B cell (primary cell): Measurements from ENCODE around the gene XYLT1. TPM values are rescaled to one million over a fixed set of nuclear protein-coding genes. Genes with fewer than 3 reads are reported as not detected.

ENCODE experiments used
- ATAC-seq: fragments of 200-7000 bp; cut with Tn5 transposase; one replicate; pipeline ENCODE4 v1.10.0; 2021; ENCODE audit warnings: low read depth, mild to moderate bottlenecking, moderate number of reproducible peaks, moderate library complexity
- CTCF ChIA-PET: fragments of 350-600 bp; sonication (Branson Sonifier 250); formaldehyde crosslinking; loops from one replicate; lab custom pipeline; 2021; ENCODE audit warnings: antibody characterized with exemption, inconsistent platforms; lab: Charles Lee
- POLR2A ChIA-PET: fragments of 350-600 bp; sonication (Branson Sonifier 250); formaldehyde crosslinking; loops from one replicate; lab custom pipeline; 2021; ENCODE audit warnings: antibody characterized with exemption; lab: Charles Lee
- DNase-seq: peaks from one replicate; pipeline ENCODE4 v3.0.0; 2013
- H2AFZ ChIP-seq: 2 replicates; pipeline ENCODE4 v1.6.1; 2012; ENCODE audit warnings: mild to moderate bottlenecking, low read depth, low read length; ENCODE audit not compliant: insufficient read depth, poor library complexity, severe bottlenecking
- H3K27ac ChIP-seq, 2 donors: 1 replicate in 1 of 2; 2 replicates in 1 of 2; pipeline ENCODE4 v1.5.1; 2012 to 2013; ENCODE audit warnings: low read length in 2 of 2, mild to moderate bottlenecking in 2 of 2, moderate library complexity in 1 of 2
- H3K27me3 ChIP-seq, 4 experiments: fragments of 200-600 bp in 1 of 4; sonication (generic) in 1 of 4; replicated peaks in 1 of 4; 1 replicate in 2 of 4; 2 replicates in 2 of 4; pipeline versions ENCODE4 v1.6.1 to v1.7.0; 2013 to 2016; ENCODE audit warnings: low read length in 3 of 4, mild to moderate bottlenecking in 2 of 4, mixed read lengths in 1 of 4, moderate library complexity in 1 of 4; ENCODE audit not compliant: insufficient read depth in 4 of 4, control insufficient read depth in 3 of 4; ENCODE audit errors: control extremely low read depth in 1 of 4
- H3K36me3 ChIP-seq, 2 experiments: replicated peaks in 1 of 2; 1 replicate in 1 of 2; 2 replicates in 1 of 2; pipeline versions ENCODE4 v1.6.1 to v1.7.1; 2013; ENCODE audit warnings: low read length in 1 of 2; ENCODE audit not compliant: insufficient read depth in 2 of 2, control insufficient read depth in 1 of 2; ENCODE audit errors: control extremely low read depth in 1 of 2, extremely low read depth in 1 of 2
- H3K4me1 ChIP-seq, 2 donors: fragments of 200-600 bp in 1 of 2; sonication (generic) in 1 of 2; 1 replicate in 1 of 2; 2 replicates in 1 of 2; pipeline versions ENCODE4 v1.5.1 to v1.6.1; 2013 to 2017; ENCODE audit warnings: low read length in 2 of 2; ENCODE audit not compliant: control insufficient read depth in 2 of 2, insufficient read depth in 2 of 2
- H3K4me2 ChIP-seq: replicated peaks from 2 replicates; pipeline ENCODE3; 2012; ENCODE audit warnings: mild to moderate bottlenecking, low read depth, low read length; ENCODE audit not compliant: poor library complexity, severe bottlenecking
- H3K4me3 ChIP-seq, 5 experiments: fragments of 200-600 bp in 1 of 5; sonication (generic) in 1 of 5; 1 replicate in 3 of 5; 2 replicates in 2 of 5; pipeline versions ENCODE4 v1.5.1 to v1.7.0; 2011 to 2016; ENCODE audit warnings: low read length in 4 of 5, mild to moderate bottlenecking in 4 of 5, low read depth in 2 of 5, control low read depth in 1 of 5, moderate library complexity in 1 of 5; ENCODE audit not compliant: insufficient read depth in 1 of 5; ENCODE audit errors: control extremely low read depth in 1 of 5, extremely low read depth in 1 of 5
- H3K79me2 ChIP-seq: fragments of 200-600 bp; sonication (generic); one replicate; pipeline ENCODE4 v1.6.0; 2016; ENCODE audit warnings: low read length; ENCODE audit not compliant: control insufficient read depth, insufficient read depth
- H3K9ac ChIP-seq: fragments of 200-600 bp; sonication (generic); 2 replicates; pipeline ENCODE4 v1.6.1; 2017; ENCODE audit warnings: mild to moderate bottlenecking, low read length, moderate library complexity
- H3K9me3 ChIP-seq, 3 donors: one replicate each; pipeline versions ENCODE4 v1.6.1 to v1.7.1; 2013; ENCODE audit warnings: low read length in 2 of 3; ENCODE audit not compliant: control insufficient read depth in 2 of 3, insufficient read depth in 1 of 3; ENCODE audit errors: control extremely low read depth in 1 of 3
- H4K20me1 ChIP-seq: 2 replicates; pipeline ENCODE4 v1.6.0; 2012; ENCODE audit warnings: mild to moderate bottlenecking, low read length; ENCODE audit not compliant: insufficient read depth, control insufficient read depth, poor library complexity, severe bottlenecking
- H3K27ac Mint-ChIP-seq: one replicate; pipeline ENCODE4 v1.8.0; 2021; ENCODE audit warnings: mixed read lengths
- H3K27me3 Mint-ChIP-seq: one replicate; pipeline ENCODE4 v1.8.0; 2021; ENCODE audit warnings: mixed read lengths
- H3K4me1 Mint-ChIP-seq: one replicate; pipeline ENCODE4 v1.8.0; 2021; ENCODE audit warnings: mixed read lengths
- H3K4me3 Mint-ChIP-seq: one replicate; pipeline ENCODE4 v1.8.0; 2021; ENCODE audit warnings: mixed read lengths
- H3K9me3 Mint-ChIP-seq: one replicate; pipeline ENCODE4 v1.8.0; 2022; ENCODE audit warnings: mixed read lengths; ENCODE audit not compliant: insufficient read depth
- EZH2 ChIP-seq: IDR thresholded peaks from 2 replicates; pipeline ENCODE4 v1.6.1; 2012; ENCODE audit warnings: borderline replicate concordance, low read depth, mild to moderate bottlenecking, moderate library complexity, low read length; ENCODE audit not compliant: insufficient read depth, poor library complexity, severe bottlenecking
- WGBS: methylation state at CpG from one replicate; pipeline ENCODE4 v1.1.5; 2013; ENCODE audit warnings: missing lambda C conversion rate; ENCODE audit not compliant: insufficient coverage; 5-methylcytosine and 5-hydroxymethylcytosine counted together
- intact Hi-C: fragments of 100-400 bp; cut with micrococcal nuclease; formaldehyde crosslinking; loops from one replicate; pipeline ENCODE4 v1.10.0; 2022
- polyA plus RNA-seq: library from polyadenylated mRNA; depleted of rRNA; stranded (reverse); fragments of >200 nt; gene quantifications from 2 replicates; pipeline ENCODE4 v1.2.3, GENCODE V29; 2012
- total RNA-seq, 2 donors: library from RNA; stranded (reverse); fragments of 120-200 nt in 1 of 2; gene quantifications; 1 replicate in 1 of 2; 2 replicates in 1 of 2; pipeline versions ENCODE4 v1.2.3 to v1.2.4, GENCODE V29; 2013 to 2022
- TF ChIP-seq, protein P1 (sequence below): fragments of 200-600 bp; IDR thresholded peaks from one replicate; pipeline ENCODE4 v1.8.0; 2022; ENCODE audit warnings: antibody characterized with exemption, mild to moderate bottlenecking

The XYLT1 gene
- total and polyA plus RNA-seq, 2 donors (not counting 1 experiment from before 2014, with no cell fraction given), result 8.7 to 59.6 TPM

DNA sequence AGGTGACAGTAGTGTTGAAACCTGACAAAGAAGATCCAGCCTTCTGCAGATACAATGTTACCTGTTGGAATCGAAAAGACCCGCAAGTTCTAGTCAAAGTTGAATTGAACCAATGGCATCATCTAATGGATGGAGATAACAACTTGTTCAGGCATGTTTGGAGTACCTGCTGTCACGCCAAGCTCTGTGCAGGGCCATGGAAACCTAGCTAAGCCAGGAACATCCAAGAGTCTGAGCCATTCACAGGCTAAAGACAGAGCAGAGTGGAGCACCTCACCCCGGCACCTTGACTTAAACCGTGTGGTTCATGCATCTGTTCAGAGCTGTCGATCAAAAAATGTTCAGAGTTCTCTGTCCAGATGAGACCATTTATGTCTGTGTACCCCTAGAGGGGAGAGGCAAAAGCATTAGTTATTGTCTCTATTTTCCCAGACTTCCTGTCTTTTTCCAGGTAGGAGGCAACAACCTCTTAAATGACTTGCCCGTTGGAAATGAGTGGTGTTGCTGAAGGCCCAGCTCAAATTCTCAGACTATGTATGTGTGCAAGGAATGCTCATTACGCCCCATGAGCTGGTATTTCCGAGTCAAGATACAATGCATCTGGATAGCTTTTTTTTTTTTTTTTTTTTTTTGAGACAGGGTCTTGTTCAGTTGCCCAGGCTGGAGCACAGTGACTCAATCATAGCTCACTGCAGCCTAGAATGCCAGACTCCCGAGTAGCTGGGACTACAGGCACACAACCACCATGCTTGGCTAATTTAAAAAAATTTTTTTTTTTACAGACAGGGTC, 44.9 kb upstream of the XYLT1 start:
- Histone ChIP-seq H3K9me3 (no peaks in the 10 kb centered on the region), H2AFZ (no peak overlapping the region), H3K9ac (no peak overlapping the region), H3K4me3 (no peak overlapping the region), H3K36me3 (no peaks in the 10 kb centered on the region), H4K20me1 (no peaks in the 10 kb centered on the region), H3K27ac (no peak overlapping the region), H3K27me3 (peaks cover 0 to 4% (median 0%) of the 10 kb centered on the region in 4 experiments), H3K79me2 (no peaks in the 10 kb centered on the region), H3K4me1 (no peaks in the 10 kb centered on the region), H3K4me2 (no peak overlapping the region)
- Mint-ChIP-seq H3K4me3 (no peak overlapping the region), H3K27ac (no peak overlapping the region), H3K27me3 (peaks cover 59% of the 10 kb centered on the region), H3K4me1 (no peaks in the 10 kb centered on the region), H3K9me3 (no peaks in the 10 kb centered on the region)
- no peak for DNase-seq
- no peak for ATAC-seq
- ChIA-PET CTCF (no interaction called here), POLR2A (no interaction called here)
- WGBS, result 96% methylated on average over 7 of the region's 10 CpGs
- intact Hi-C loops, result no loop called here
- TF ChIP-seq EZH2, result no peak
- TF ChIP-seq, protein P1, sequence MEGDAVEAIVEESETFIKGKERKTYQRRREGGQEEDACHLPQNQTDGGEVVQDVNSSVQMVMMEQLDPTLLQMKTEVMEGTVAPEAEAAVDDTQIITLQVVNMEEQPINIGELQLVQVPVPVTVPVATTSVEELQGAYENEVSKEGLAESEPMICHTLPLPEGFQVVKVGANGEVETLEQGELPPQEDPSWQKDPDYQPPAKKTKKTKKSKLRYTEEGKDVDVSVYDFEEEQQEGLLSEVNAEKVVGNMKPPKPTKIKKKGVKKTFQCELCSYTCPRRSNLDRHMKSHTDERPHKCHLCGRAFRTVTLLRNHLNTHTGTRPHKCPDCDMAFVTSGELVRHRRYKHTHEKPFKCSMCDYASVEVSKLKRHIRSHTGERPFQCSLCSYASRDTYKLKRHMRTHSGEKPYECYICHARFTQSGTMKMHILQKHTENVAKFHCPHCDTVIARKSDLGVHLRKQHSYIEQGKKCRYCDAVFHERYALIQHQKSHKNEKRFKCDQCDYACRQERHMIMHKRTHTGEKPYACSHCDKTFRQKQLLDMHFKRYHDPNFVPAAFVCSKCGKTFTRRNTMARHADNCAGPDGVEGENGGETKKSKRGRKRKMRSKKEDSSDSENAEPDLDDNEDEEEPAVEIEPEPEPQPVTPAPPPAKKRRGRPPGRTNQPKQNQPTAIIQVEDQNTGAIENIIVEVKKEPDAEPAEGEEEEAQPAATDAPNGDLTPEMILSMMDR, result no peak

DNA sequence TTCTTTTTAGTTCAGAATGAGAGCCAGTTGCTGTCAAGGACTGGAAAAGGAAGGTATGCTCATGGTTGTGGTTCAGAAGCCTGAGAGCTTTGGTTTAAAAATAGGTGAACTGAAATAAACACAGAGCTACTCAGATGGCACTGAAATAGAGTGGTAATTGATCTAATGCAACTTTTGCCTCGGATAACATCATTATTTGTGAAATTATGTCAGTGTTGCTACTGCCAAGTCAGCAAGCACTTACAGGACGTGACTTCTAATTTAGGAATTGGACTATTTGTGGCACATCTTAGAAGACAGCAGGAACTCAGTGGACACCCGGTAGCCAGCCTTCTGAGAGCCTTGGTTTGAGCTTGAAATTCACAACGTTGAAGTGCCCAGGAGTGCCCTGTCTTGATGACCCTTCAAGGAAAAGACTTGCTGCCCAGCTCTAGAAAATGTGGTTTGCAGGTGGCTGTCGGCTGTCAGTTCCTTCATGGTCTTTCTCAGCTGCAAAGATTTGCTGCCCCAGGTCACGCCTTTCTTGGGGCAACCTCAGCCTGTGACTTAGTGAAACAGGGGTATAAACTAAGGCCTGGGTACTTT, 42.0 kb upstream of the XYLT1 start:
- Histone ChIP-seq H3K4me2 (no peak overlapping the region), H3K4me3 (no peak overlapping the region), H3K4me1 (no peaks in the 10 kb centered on the region), H3K27ac (no peak overlapping the region), H3K9me3 (peaks cover 0 to 4% (median 0%) of the 10 kb centered on the region in 3 donors), H4K20me1 (no peaks in the 10 kb centered on the region), H3K27me3 (no peaks in the 10 kb centered on the region), H3K36me3 (no peaks in the 10 kb centered on the region), H2AFZ (no peak overlapping the region), H3K9ac (no peak overlapping the region), H3K79me2 (no peaks in the 10 kb centered on the region)
- Mint-ChIP-seq H3K4me3 (no peak overlapping the region), H3K27ac (no peak overlapping the region), H3K9me3 (peaks cover 6% of the 10 kb centered on the region), H3K27me3 (peaks cover 43% of the 10 kb centered on the region), H3K4me1 (no peaks in the 10 kb centered on the region)
- ChIA-PET CTCF (interaction anchor here (1.5 kb wide), 1 partner anchor 39 kb away, joined by 4 read pairs; no protein-coding TSS in a partner anchor), POLR2A (no interaction called here)
- ATAC-seq (no peak), DNase-seq (no peak)
- 66% methylated on average over 6 of the region's 6 CpGs for WGBS
- intact Hi-C loops, result no loop called here
- TF ChIP-seq EZH2, result no peak
- TF ChIP-seq, protein P1, result no peak
